ENCODE data around the gene NR5A1. TPM values are rescaled to one million over a fixed set of nuclear protein-coding genes. Genes with fewer than 3 reads are reported as not detected.

The NR5A1 gene
- total and polyA plus RNA-seq, 2 of the 13 experiments (the other 11 are each of a cell fraction or from before 2014, with no cell fraction given): 28.9 to 44.7 TPM

DNA sequence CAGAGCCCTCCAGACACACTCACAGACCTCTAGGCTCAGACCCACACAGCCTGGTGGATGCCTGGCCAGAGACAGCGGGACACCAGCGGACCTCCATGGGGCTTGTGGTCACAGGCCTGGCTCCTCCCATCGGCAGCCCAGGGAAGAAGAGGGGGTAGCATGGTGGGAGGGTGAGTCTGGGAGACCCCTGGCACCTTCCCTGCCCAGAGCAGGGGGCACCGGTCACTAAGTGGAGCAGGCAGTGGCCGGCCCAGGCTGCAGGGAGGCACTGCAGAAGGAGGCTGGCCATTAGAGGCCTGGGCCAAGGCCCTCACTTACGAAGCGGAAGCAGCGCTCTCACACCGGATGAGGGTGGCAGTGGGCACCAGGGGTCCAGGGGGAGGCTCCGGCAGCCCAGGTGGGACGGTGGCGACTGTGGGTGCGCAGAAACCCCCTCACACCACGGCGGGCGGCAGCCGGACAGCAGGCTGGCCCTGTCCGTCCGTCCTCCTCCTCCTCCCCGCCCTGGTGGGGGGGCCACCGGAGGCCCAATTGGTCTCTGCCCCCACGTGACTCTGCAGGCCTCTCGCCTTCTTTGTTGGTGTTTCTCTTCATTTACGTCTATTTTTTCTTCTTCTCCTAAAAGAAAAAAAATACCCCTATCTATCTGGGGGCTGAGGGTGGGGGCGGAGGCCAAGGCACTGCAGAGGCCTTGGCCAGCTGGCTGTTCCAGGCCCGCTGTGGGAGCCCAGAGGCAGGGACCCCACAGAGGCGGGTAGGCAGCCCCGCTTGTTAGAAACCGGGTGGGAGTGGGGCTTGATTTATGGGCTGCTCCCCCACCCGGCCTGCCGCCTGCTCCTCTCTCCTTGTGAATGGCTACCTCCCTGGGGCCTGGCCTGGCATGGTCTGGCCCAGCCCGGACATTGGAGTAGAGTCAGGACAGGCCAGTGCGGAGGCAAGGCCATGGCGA, at the start of gene NR5A1 (continued):
- TF ChIP-seq FOXK1 (CRISPR knock-in tag; IDR thresholded peaks at IDR 0.05; ENCODE audit: borderline replicate concordance, low read depth) (peak; percentile 38; the same call in 1 of the 2 replicates), MTA1 (CRISPR knock-in tag; IDR thresholded peaks at IDR 0.05; ENCODE audit: borderline replicate concordance) (peak; percentile 23; the same call in 1 of the 2 replicates), NONO (IDR thresholded peaks at IDR 0.05) (no peak), NONO (CRISPR knock-in tag; conservative IDR thresholded peaks at IDR 0.05) (peak; percentile 69), CBX1 (IDR thresholded peaks at IDR 0.05; ENCODE audit: low read depth) (no peak), ZBTB37 (CRISPR knock-in tag; IDR thresholded peaks at IDR 0.05) (0 out of 2 replicates have a peak, but pooled peaks have one; percentile 35), GTF2F1 (IDR thresholded peaks at IDR 0.05; ENCODE audit: low read length) (no peak), ZNF430 (CRISPR knock-in tag; IDR thresholded peaks at IDR 0.05) (peak; percentile 69), IRX3 (CRISPR knock-in tag; IDR thresholded peaks at IDR 0.05; ENCODE audit: borderline replicate concordance, low read depth) (0 out of 2 replicates have a peak, but pooled peaks have one; percentile 17), KMT2B (CRISPR knock-in tag; IDR thresholded peaks at IDR 0.05) (peak; percentile 35; the same call in 1 of the 2 replicates)
- TF ChIP-seq, protein P1, sequence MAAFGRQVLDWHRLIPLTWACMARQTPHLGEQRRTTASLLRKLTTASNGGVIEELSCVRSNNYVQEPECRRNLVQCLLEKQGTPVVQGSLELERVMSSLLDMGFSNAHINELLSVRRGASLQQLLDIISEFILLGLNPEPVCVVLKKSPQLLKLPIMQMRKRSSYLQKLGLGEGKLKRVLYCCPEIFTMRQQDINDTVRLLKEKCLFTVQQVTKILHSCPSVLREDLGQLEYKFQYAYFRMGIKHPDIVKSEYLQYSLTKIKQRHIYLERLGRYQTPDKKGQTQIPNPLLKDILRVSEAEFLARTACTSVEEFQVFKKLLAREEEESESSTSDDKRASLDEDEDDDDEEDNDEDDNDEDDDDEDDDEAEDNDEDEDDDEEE (CRISPR knock-in tag; IDR thresholded peaks at IDR 0.05): no peak
- TF ChIP-seq, protein P2, sequence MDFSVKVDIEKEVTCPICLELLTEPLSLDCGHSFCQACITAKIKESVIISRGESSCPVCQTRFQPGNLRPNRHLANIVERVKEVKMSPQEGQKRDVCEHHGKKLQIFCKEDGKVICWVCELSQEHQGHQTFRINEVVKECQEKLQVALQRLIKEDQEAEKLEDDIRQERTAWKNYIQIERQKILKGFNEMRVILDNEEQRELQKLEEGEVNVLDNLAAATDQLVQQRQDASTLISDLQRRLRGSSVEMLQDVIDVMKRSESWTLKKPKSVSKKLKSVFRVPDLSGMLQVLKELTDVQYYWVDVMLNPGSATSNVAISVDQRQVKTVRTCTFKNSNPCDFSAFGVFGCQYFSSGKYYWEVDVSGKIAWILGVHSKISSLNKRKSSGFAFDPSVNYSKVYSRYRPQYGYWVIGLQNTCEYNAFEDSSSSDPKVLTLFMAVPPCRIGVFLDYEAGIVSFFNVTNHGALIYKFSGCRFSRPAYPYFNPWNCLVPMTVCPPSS (IDR thresholded peaks at IDR 0.05): no peak
- TF ChIP-seq, protein P3, sequence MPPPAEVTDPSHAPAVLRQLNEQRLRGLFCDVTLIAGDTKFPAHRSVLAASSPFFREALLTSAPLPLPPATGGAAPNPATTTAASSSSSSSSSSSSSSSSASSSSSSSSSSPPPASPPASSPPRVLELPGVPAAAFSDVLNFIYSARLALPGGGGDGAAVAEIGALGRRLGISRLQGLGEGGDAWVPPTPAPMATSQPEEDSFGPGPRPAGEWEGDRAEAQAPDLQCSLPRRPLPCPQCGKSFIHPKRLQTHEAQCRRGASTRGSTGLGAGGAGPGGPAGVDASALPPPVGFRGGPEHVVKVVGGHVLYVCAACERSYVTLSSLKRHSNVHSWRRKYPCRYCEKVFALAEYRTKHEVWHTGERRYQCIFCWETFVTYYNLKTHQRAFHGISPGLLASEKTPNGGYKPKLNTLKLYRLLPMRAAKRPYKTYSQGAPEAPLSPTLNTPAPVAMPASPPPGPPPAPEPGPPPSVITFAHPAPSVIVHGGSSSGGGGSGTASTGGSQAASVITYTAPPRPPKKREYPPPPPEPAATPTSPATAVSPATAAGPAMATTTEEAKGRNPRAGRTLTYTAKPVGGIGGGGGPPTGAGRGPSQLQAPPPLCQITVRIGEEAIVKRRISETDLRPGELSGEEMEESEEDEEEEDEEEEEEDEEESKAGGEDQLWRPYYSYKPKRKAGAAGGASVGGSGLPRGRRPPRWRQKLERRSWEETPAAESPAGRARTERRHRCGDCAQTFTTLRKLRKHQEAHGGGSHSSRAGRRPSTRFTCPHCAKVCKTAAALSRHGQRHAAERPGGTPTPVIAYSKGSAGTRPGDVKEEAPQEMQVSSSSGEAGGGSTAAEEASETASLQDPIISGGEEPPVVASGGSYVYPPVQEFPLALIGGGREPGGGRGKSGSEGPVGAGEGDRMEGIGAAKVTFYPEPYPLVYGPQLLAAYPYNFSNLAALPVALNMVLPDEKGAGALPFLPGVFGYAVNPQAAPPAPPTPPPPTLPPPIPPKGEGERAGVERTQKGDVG (CRISPR knock-in tag; IDR thresholded peaks at IDR 0.05; ENCODE audit: borderline replicate concordance): peak; percentile 20; the same call in 1 of the 2 replicates
- TF ChIP-seq, protein P4, sequence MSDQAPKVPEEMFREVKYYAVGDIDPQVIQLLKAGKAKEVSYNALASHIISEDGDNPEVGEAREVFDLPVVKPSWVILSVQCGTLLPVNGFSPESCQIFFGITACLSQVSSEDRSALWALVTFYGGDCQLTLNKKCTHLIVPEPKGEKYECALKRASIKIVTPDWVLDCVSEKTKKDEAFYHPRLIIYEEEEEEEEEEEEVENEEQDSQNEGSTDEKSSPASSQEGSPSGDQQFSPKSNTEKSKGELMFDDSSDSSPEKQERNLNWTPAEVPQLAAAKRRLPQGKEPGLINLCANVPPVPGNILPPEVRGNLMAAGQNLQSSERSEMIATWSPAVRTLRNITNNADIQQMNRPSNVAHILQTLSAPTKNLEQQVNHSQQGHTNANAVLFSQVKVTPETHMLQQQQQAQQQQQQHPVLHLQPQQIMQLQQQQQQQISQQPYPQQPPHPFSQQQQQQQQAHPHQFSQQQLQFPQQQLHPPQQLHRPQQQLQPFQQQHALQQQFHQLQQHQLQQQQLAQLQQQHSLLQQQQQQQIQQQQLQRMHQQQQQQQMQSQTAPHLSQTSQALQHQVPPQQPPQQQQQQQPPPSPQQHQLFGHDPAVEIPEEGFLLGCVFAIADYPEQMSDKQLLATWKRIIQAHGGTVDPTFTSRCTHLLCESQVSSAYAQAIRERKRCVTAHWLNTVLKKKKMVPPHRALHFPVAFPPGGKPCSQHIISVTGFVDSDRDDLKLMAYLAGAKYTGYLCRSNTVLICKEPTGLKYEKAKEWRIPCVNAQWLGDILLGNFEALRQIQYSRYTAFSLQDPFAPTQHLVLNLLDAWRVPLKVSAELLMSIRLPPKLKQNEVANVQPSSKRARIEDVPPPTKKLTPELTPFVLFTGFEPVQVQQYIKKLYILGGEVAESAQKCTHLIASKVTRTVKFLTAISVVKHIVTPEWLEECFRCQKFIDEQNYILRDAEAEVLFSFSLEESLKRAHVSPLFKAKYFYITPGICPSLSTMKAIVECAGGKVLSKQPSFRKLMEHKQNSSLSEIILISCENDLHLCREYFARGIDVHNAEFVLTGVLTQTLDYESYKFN (CRISPR knock-in tag; conservative IDR thresholded peaks at IDR 0.05): peak; percentile 13; the same call in 1 of the 2 replicates
